Neural cell (in vitro differentiated cells): ENCODE data around the gene IQSEC1. TPM values are rescaled to one million over a fixed set of nuclear protein-coding genes. Genes with fewer than 3 reads are reported as not detected.
A peak's percentile ranks its signal among the peaks of the same experiment; 100 is the strongest.

Experiments used
- H2AFZ ChIP-seq: fragments of 200-600, 300-800 bp; sonication (generic), shearing (Covaris generic); 2 replicates; pipeline ENCODE4 v1.6.0; 2014; ENCODE audit warnings: low read depth, mild to moderate bottlenecking, antibody characterized with exemption, low read length, moderate library complexity
- H3F3A ChIP-seq: fragments of 200-600 bp; shearing (Covaris generic); 2 replicates; pipeline ENCODE4 v1.6.1; 2016; ENCODE audit warnings: mild to moderate bottlenecking, moderate library complexity, mixed read lengths, antibody characterized with exemption, low read length; ENCODE audit not compliant: insufficient read depth, poor library complexity, severe bottlenecking
- H3K27ac ChIP-seq: fragments of 200-600, 300-800 bp; sonication (generic), shearing (Covaris generic); 2 replicates; pipeline ENCODE4 v1.5.1; 2014; ENCODE audit warnings: mild to moderate bottlenecking, low read length, moderate library complexity
- H3K27me3 ChIP-seq: fragments of 300-800, 200-600 bp; sonication (generic), shearing (Covaris generic); 2 replicates; pipeline ENCODE4 v1.6.0; 2014; ENCODE audit warnings: mild to moderate bottlenecking, low read depth, low read length, moderate library complexity; ENCODE audit not compliant: insufficient read depth
- H3K36me3 ChIP-seq: fragments of 300-800, 200-600 bp; sonication (generic), shearing (Covaris generic); 2 replicates; pipeline ENCODE4 v1.5.1; 2014; ENCODE audit warnings: mild to moderate bottlenecking, antibody characterized with exemption, low read length, moderate library complexity; ENCODE audit not compliant: insufficient read depth
- H3K4me2 ChIP-seq: fragments of 300-800, 200-600 bp; sonication (generic), shearing (Covaris generic); 2 replicates; pipeline ENCODE4 v1.6.0; 2014; ENCODE audit warnings: mild to moderate bottlenecking, low read length
- H3K4me3 ChIP-seq: fragments of 300-800, 200-600 bp; sonication (generic), shearing (Covaris generic); 2 replicates; pipeline ENCODE4 v1.5.1; 2014; ENCODE audit warnings: mild to moderate bottlenecking, low read length, moderate library complexity
- H3K79me2 ChIP-seq: fragments of 200-600 bp; shearing (Covaris generic); replicated peaks from 2 replicates; pipeline ENCODE4 v1.6.0; 2014; ENCODE audit warnings: mild to moderate bottlenecking, low read length, moderate library complexity; ENCODE audit not compliant: insufficient read depth
- H3K9ac ChIP-seq: fragments of 300-800, 200-600 bp; sonication (generic), shearing (Covaris generic); 2 replicates; pipeline ENCODE4 v1.6.1; 2016; ENCODE audit warnings: mild to moderate bottlenecking, low read length, mixed read lengths
- H3K9me2 ChIP-seq: fragments of 200-600 bp; shearing (Covaris generic); 2 replicates; pipeline ENCODE4 v1.6.1; 2016; ENCODE audit warnings: mild to moderate bottlenecking, low read length, mixed read lengths; ENCODE audit not compliant: insufficient read depth
- H3K9me3 ChIP-seq: fragments of 200-600, 300-800 bp; sonication (generic), shearing (Covaris generic); 2 replicates; pipeline ENCODE4 v1.6.1; 2016; ENCODE audit warnings: mild to moderate bottlenecking, mixed run types, low read length, moderate library complexity, mixed read lengths
- H4K20me1 ChIP-seq: fragments of 200-600 bp; shearing (Covaris generic); 2 replicates; pipeline ENCODE4 v1.6.1; 2016; ENCODE audit warnings: mild to moderate bottlenecking, mixed run types; ENCODE audit not compliant: insufficient read depth
- EP300 ChIP-seq: fragments of 450-650 bp; conservative IDR thresholded peaks from 2 replicates; pipeline ENCODE4 v1.6.1; 2014; ENCODE audit warnings: antibody characterized with exemption, mild to moderate bottlenecking, moderate library complexity; ENCODE audit not compliant: poor library complexity, severe bottlenecking
- EZH2 ChIP-seq: fragments of 200-600, 300-800 bp; shearing (Covaris generic), sonication (generic); IDR thresholded peaks from 2 replicates; pipeline ENCODE4 v1.6.1; 2014; ENCODE audit warnings: antibody characterized with exemption, low read length, borderline replicate concordance, mild to moderate bottlenecking; ENCODE audit not compliant: insufficient read depth, poor library complexity, severe bottlenecking
- MXI1 ChIP-seq: fragments of 450-650 bp; conservative IDR thresholded peaks from 2 replicates; pipeline ENCODE4 v1.6.1; 2014; ENCODE audit warnings: antibody characterized with exemption, mild to moderate bottlenecking; ENCODE audit not compliant: poor library complexity, severe bottlenecking
- POLR2AphosphoS5 ChIP-seq: IDR thresholded peaks from 2 replicates; pipeline ENCODE4 v1.6.1; 2012
- RAD21 ChIP-seq: fragments of 450-650 bp; conservative IDR thresholded peaks from 2 replicates; pipeline ENCODE4 v1.6.1; 2014; ENCODE audit warnings: antibody characterized with exemption, mild to moderate bottlenecking, moderate library complexity
- REST ChIP-seq: IDR thresholded peaks from 2 replicates; pipeline ENCODE4 v1.6.1; 2012; ENCODE audit warnings: borderline replicate concordance
- SMC3 ChIP-seq: fragments of 450-650 bp; conservative IDR thresholded peaks from 2 replicates; pipeline ENCODE4 v1.6.1; 2014; ENCODE audit warnings: antibody characterized with exemption, mild to moderate bottlenecking, moderate library complexity; ENCODE audit not compliant: poor library complexity
- TAF1 ChIP-seq: IDR thresholded peaks from 2 replicates; pipeline ENCODE4 v1.6.1; 2012; ENCODE audit warnings: low read depth
- polyA minus RNA-seq: library from RNA; depleted of rRNA, polyadenylated mRNA; stranded (reverse); fragments of >200 nt; gene quantifications from 2 replicates; pipeline ENCODE4 v1.2.3, GENCODE V29; 2014
- polyA plus RNA-seq: library from polyadenylated mRNA; depleted of rRNA; stranded (reverse); fragments of >200 nt; gene quantifications from 2 replicates; pipeline ENCODE4 v1.2.3, GENCODE V29; 2014
- TF ChIP-seq, protein P1 (sequence below): fragments of 450-650 bp; IDR thresholded peaks from 2 replicates; pipeline ENCODE4 v1.5.1; 2014; ENCODE audit warnings: antibody characterized with exemption, mild to moderate bottlenecking, moderate library complexity; ENCODE audit not compliant: poor library complexity, severe bottlenecking

Gene IQSEC1
- polyA plus RNA-seq (6.0 and 11.2 TPM in 2 replicates), polyA minus RNA-seq (29.2 and 31.6 TPM in 2 replicates)

DNA sequence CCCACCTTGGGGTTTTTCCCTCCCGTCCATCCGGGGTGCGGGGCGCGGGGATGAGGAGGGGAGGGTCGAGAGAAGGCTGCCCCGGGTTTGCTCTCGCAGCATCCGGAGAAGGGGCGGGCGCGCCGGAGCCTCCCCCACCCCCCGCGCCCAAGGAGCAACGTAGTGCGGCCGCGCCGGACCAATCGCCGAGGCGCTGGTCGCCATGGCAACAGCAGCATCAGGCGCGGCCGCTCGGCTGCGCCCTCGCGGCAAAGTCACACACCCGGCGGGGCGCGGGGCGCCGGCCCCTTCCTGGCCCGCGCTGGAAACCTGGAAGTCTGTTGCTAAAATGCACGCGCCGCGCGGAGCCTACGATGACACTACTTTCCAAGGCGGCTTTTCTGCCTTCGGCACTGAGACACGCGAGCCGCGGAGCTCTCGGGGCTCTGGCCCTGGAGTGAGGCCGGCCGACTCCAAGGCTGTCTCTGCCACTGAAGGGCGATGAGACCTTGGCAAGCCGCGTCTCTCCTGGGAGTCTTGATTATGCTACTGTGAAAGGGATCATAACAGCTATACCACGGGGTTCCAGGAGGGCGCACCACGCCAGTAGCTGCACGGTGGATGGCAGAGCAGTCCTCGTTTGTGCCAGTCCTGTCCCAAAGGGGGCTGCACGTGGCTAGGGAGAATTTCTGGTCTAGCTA is at the start of gene IQSEC1:
Gene IQSEC1 (minus strand): TSS at position 104 of the 680 bp plus-strand sequence. CDS start 415 bp downstream, outside the sequence.
- peak within 1 kb of the TSS; percentile 51 for H2AFZ ChIP-seq
- H4K20me1 ChIP-seq, result no peaks in the 10 kb centered on the region
- peak within 1 kb of the TSS; percentile 77 for H3K27ac ChIP-seq
- no peaks in the 10 kb centered on the region for H3K9me2 ChIP-seq
- no peak for TF ChIP-seq EZH2
- TF ChIP-seq SMC3, result no peak
- peak; percentile 42 for TF ChIP-seq EP300
- peak; percentile 31 for TF ChIP-seq REST
- peak; percentile 56 for TF ChIP-seq POLR2AphosphoS5
- TF ChIP-seq, protein P1, sequence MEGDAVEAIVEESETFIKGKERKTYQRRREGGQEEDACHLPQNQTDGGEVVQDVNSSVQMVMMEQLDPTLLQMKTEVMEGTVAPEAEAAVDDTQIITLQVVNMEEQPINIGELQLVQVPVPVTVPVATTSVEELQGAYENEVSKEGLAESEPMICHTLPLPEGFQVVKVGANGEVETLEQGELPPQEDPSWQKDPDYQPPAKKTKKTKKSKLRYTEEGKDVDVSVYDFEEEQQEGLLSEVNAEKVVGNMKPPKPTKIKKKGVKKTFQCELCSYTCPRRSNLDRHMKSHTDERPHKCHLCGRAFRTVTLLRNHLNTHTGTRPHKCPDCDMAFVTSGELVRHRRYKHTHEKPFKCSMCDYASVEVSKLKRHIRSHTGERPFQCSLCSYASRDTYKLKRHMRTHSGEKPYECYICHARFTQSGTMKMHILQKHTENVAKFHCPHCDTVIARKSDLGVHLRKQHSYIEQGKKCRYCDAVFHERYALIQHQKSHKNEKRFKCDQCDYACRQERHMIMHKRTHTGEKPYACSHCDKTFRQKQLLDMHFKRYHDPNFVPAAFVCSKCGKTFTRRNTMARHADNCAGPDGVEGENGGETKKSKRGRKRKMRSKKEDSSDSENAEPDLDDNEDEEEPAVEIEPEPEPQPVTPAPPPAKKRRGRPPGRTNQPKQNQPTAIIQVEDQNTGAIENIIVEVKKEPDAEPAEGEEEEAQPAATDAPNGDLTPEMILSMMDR, result no peak
- TF ChIP-seq RAD21, result peak; percentile 34
- no peak for TF ChIP-seq TAF1
- peak; percentile 80 for TF ChIP-seq MXI1
- H3K9me3 ChIP-seq, result no peaks in the 10 kb centered on the region
- peak within 1 kb of the TSS; percentile 88 for H3K4me2 ChIP-seq
- H3K9ac ChIP-seq, result peak within 1 kb of the TSS; percentile 80
- H3K79me2 ChIP-seq, result peaks cover 24% of the 10 kb centered on the region
- peak within 1 kb of the TSS; percentile 82 for H3K4me3 ChIP-seq
- H3K36me3 ChIP-seq, result no peaks in the 10 kb centered on the region
- H3F3A ChIP-seq, result no peaks in the 10 kb centered on the region
- no peaks in the 10 kb centered on the region for H3K27me3 ChIP-seq

GRCh38 chr3:13122081-13123012 is 49.1 kb upstream of the IQSEC1 start:
- no peaks in the 10 kb centered on the region for H3K27me3 ChIP-seq
- no peak overlapping the region for H3K27ac ChIP-seq
- H3F3A ChIP-seq, result no peaks in the 10 kb centered on the region
- no peaks in the 10 kb centered on the region for H3K9me3 ChIP-seq
- H3K4me2 ChIP-seq, result no peak overlapping the region
- no peak overlapping the region for H3K4me3 ChIP-seq
- no peak overlapping the region for H3K9ac ChIP-seq
- no peaks in the 10 kb centered on the region for H3K9me2 ChIP-seq
- TF ChIP-seq, protein P1, result no peak
- TF ChIP-seq SMC3 (no peak), RAD21 (no peak), EP300 (no peak), TAF1 (no peak), REST (no peak), MXI1 (no peak), EZH2 (no peak), POLR2AphosphoS5 (no peak)
- H3K79me2 ChIP-seq, result no peaks in the 10 kb centered on the region
- no peaks in the 10 kb centered on the region for H4K20me1 ChIP-seq
- no peaks in the 10 kb centered on the region for H3K36me3 ChIP-seq
- H2AFZ ChIP-seq, result no peak overlapping the region
